Stimulated activated CD4-positive, alpha-beta T cell treated with anti-CD3 and anti-CD28 coated beads, Interleukin-12 subunit alpha, Interleukin-12 subunit beta, amount 100 ng/mL, for 24 hours (primary cell): ENCODE measurements around the gene EYS.

Experiments used
- DNase-seq, 2 experiments: peaks; one replicate each; pipeline ENCODE4 v3.0.0-alpha.2; 2020; ENCODE audit warnings: low read depth in 2 of 2

EYS gene

DNA sequence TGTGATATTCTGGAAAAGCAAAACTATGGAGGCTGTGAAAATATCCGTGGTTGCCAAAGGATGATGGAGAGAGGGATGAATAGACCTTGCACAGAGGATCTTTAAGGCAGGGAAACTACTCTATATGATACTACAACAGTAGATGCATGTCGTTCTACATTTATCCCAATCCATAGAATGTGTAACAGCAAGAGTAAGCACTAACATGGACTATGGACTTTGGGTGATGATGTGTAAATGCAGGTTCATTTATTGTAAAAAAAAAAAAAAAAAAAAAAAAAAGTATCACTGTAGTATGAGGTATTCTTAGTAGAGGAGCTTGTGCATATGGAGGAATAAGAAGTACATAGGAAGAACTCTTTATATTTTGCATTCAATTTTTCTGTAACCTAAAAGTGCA is 1563.9 kb downstream of the EYS start:
- no peak for DNase-seq

DNA sequence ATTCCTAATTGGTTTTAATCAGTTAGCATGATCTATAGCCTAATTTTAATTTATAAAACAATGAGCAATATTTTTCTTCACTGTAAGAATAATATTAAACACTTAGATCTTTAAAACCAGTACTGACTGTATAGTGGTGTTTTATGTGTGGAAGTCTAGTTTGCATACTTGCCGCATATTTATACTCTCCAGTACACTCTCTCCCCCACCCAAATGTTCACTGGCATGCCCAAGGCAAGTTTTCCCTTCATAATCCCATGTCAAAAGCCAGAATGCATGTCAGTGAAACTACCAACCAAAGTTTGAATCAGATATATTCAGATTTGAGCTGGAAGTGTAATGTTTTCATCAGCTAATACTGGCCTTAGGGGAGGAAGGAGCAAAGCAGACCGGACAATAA is 1565.3 kb downstream of the EYS start:
- DNase-seq = no peak

DNA sequence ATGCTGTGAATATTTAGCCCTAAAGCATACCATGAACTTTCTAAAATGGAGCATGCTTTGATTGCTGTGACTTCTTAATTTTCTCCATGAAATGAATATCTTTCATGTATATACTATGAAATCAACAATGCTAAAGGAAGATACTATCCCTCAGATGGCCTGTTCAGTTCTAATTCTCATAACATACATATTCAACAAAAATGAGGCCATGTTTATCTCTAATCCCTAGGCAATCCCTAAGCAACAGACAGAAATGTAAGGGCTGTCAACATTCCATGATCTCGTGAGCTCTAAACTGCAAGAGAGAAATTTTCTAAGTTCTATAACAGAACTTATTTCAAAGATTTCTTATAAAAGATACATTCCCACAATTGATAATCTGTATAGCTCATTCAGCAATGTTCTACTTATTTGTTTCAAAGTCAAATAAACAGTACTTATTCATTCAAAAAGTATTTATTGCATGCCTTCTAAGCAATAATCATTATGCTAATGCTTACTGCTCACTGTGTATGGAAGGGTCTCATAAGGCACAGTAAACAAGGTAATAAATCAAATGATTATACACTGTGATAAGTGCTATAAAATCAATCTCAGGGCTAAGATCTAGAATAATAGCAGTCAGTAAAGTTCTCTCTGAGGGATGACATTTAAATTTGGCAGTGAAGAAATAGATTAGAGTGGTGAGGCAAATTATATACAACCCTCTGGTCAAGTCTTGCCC is 1578.6 kb downstream of the EYS start:
- no peak for DNase-seq

DNA sequence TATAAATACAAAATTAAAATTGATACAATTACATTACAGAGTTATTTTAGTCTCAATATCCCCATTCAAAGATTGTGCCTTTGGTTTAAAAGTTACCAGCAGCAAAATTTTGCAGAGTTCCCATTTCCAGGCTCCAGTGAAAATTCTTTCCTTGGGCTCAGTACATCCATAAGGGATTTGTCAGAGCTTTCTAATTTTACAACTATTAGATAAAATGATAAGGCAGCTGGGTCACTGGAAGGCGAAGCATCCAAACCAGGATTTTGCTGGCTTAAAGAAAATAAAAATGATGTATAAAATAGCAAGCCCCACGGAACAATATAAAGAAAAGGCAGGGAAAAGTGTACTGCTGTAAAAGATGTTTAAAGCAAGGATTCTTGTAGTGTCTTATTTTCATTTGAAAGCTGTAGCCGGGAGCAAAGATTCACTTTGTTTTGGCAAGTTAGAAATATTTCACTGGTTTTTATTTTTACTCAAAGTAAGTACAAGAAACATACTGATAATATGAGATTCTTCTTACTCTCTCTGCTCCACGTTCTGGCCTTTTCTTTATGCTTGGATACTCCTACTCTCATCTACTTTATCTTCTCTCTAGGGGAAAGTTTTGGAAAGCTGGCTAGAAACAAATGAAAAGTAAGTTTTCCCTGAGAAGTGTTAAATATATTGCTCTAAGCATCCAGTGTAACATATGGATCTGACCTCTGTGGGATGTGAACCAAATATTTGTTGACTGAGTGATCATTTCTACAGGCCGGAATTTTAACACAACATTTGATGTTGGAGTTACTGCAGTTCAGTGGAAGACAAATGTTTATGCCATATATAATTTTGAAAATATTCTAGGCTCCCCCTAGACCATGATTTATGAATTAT is 1583.0 kb downstream of the EYS start:
- no peak for DNase-seq

DNA sequence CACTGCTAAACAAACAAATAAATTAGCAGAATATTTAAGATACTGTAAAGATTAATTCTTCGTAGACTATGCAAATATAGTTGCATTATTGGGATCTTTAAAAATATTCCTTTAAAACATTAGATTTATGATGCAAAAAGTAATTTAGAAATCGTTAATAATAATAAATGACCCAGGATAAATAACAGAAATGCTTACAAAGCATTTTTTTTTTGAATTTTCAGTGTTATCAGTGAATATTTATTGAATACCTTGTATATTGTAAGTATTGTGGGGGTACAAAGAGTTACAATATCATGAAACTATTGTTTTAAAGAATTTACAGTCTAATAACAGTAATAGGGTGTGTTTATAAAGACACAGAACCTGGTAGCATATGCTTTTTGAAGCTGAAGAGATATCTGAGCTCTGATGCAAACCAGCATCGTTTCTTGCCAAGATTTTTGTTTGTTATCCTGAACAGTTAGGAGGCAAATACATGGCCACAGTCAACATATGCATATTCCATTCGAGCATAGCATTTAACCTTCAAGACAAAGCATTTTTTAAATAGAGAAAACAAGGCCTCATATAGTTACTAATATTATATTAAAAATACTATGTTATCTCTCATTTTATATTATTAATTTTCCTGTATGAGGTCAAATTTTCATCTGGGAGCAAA is 1584.2 kb downstream of the EYS start:
- no peak for DNase-seq

DNA sequence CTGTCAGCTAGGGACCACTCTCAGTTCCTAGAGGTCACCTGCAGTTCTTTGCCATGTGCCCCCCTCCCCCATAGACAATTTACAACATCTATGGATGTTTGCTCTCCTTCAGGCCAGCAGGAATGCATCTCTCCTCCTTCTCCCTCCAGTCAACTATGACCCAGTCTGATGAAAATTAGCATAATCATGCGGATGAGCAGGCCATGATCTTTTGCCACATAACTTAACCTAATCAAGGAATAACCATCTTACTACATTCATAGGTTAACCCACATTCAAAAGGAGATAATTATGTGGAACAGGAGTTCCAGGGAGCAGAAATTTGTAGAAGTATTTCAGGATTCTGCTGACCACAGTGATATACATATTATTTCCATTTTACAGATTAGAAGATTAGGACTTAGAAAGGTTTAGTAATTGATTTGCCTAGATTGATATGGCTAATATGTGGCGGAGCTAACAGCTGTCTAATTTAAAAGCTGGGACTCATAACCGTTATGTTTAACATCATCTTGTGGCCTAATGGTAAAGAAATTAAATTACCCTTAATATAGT is 1585.9 kb downstream of the EYS start:
- DNase-seq = no peak

DNA sequence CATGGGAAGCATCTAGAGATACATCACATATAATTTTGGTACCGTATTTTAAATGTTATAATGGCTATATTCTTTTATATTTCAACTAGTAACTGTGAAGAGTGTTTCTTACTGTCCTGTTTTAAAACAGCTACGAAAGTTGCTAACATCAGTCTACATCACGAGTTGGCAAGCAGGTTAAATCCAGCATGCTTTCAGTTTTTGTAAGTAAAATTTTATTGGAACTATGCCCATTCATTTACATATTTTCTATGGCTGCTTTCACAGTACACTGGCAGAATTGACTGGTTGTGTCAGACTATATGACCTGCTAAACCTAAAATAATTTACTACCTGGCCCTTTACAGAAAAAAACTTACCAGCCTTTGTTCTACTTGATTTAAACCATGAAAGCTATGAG is 1593.3 kb downstream of the EYS start:
- DNase-seq = no peak

DNA sequence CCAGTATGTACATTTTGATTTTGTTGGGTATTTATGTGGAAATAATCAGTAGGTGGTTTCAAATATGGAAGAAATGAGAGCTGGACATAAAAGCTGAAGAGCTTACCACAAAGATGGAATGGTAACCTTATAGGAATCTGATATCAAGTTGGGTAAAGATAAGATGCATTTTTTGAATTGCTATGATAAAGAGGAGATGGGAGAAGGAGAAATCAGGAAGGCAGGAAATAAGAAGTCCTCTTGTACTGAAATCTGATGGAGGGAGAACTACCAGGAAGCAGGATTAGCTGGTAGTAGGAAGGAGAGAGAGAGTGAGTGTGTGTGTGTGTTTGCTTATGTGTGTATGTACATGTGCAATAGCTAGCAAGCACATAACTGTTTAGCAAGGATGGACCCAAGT is 1603.0 kb downstream of the EYS start:
- no peak for DNase-seq

DNA sequence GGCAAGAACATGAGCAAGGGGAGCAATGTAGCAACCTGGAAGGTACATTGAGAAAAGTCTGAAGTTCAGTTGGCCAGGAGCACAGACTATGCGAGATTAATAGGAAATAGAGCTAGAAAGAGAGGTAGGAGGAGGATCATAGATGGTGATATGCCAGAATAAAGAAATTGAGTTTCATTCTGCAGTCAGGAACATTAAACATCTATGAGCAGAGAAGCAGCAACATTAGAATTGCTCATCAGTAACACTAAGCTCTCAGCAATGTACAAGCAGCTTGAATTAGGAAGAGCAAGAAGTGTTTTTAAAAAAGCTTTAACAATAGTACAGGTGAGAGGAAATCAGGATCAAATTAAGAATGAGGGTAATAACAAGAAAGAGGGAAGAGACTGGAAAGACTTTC is 1603.5 kb downstream of the EYS start:
- DNase-seq = no peak

DNA sequence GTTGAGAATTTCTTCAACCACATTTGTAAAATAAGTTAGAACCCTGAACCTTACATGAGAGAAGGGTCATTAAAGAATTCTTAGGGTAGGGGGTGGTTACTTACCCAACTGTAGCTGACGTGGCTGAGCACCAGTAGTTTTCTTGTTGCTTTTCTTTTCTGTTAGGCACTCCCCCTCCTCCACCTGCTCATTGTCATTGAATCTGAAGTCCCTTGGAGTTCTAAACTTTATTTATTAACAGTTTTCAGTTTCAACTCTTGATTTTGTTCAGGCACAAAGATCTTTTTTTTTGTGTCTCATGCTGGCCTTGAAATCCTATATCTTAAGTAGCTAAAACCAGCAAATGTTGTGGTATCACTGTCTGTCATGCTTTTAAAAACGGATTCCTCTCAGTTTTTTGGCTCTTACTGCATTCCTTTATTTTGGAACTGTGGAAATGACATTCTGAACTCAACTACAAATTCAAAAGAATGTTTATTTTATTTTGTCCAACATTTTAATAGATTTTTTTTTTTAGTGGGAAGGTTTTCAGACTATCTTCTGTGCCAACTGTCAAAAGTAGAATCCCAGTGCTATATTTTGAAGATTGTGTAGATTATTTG is 1606.2 kb downstream of the EYS start:
- no peak for DNase-seq

DNA sequence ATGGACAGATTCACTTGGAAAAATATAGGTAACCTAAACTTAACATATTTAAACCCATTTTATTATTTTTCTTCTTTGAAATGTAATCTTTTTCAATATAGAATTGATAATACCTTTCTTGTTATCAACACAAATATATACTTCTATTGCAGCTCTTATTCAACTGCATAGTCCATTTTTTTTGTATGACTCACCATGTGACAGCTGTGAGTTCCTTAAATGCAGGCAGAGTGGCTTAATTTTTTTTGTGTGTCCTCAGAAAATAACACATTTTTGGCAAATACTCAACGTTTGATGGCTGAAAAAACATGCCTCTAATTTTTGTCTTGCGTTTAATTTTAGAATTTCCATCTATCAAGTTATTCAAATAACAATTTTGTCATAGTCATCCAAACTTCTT is 1616.7 kb downstream of the EYS start:
- no peak for DNase-seq

DNA sequence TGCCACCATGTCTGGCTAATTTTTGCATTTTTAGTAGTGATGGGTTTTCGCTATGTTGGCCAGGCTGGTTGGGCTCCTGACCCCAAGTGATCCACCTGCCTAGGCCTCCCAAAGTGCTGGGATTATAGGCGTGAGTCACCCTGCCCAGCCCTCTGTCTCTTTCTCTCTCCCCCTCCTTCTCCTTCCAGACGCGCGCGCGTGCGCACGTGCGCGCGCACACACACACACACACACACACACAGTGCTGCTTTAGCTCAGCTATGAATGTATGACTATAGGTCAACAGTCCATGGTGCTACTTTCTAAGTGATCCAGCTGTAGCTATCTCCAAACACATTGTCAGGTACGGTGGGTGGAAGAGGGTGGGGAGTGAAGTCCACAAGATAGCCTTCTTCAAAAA is 1621.9 kb downstream of the EYS start:
- DNase-seq = no peak

DNA sequence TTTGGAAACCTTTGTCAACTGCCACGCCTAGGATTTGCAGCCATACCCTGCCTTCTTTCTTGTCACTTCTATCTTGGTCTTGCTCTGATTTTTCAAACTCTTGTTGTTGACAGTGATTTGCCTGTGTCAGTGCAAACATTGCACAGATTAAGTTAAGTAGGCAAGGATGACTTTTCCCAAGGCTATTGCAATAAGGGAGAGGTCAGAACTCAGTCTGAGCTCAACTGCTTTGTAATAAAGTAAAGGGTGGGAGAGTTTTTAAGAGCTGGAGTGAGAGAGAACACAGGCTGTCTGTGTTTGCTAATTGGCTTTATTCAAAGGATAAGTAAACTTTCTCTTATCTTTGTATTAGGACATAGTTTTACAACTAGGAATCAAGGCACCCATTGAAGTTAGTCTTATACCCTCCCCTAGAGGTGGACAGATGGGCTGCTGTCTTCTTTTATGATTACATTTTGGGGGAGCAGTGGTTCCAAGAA is 1622.8 kb downstream of the EYS start:
- DNase-seq = no peak

DNA sequence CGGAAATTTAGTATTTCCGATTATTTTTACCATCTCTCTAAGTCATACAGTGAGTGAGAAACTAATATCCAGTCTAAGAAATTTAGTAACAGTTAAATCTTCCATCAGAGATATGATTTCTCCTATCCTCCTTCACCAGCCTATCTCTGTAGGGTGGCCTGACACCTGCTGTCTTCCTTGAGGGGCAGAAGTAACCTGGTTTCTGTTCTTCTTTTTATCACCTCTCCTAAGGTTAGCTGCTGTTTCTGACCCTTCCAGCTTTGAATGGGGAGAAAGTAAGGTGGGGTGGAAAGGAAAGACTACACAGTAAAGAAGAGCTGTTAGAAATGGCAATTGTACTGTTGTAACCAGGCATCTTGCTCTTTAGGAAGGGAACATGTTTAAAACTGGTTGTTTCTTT is 1623.8 kb downstream of the EYS start:
- DNase-seq = no peak

DNA sequence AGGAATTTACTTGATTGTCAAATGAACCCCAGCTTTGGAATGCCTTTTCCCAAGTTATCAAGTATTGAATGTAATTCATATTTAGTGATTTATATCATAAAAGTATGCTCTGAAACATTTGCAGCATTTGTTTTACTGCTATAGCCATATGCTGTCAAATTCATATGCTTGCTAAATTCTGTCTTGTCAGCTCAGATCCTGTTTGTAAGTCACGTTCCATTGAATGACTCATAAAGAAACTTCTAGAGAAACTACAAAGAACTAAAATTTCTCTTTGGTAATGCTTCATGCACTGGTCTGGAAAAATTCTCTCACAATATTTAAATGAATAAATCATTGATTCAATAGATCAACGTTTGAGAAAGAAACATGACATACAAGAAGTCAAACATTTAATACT is 1625.6 kb downstream of the EYS start:
- no peak for DNase-seq

DNA sequence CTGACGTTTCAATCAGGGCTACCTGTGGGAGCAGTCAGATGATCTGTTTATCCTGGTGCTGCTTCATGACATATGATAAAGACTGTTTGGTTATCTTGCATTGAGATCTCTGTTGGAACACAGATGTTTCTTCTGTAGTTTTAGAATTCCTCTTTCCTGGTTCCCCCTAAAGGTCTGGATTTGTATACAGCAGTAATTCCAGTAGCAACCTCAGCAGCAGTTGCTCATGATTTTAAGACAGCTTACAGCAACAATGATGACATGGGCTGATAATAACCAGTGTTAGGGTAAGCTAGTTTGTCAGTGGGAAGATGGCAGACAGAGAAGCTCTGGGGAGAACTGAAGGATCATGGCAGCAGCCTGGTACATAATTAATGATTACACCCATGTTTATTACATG is 1632.0 kb downstream of the EYS start:
- DNase-seq = no peak

DNA sequence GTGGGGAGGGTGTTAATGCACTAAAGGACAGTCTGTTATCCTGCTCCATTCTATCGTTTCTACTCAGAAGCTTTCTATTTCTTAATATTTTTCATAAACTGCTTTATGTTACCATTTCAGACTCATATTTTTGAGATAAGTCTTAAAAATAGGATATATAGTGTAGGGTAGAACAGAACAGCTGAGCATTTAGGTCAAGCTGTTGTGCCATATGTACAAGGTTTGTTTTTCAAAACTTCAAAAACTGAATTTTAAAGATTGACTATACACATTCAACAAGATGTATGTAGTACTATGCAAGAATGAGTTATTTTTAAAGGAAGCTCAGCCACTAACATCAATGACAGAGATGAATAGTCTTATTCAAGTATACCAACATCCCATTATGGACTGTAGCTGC is 1634.3 kb downstream of the EYS start:
- no peak for DNase-seq

DNA sequence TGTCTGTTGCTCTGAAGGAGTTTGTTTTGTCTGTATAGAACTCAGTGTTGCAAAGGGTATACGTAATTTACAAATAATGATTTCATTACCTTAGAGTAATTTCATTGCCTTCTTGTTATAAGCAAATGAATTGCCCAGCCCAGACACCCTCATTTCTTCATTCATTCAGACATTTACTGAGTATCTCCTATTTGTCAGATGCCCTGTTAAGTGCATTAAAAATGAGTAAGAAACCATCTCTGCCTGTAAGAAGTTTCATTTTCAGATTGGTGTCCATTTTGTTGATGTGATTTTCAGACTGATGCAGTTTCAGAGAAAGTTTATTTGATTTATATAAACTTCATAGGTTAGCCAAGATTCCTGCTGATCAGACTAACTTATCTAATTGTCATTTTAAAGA is 1642.1 kb downstream of the EYS start:
- no peak for DNase-seq

DNA sequence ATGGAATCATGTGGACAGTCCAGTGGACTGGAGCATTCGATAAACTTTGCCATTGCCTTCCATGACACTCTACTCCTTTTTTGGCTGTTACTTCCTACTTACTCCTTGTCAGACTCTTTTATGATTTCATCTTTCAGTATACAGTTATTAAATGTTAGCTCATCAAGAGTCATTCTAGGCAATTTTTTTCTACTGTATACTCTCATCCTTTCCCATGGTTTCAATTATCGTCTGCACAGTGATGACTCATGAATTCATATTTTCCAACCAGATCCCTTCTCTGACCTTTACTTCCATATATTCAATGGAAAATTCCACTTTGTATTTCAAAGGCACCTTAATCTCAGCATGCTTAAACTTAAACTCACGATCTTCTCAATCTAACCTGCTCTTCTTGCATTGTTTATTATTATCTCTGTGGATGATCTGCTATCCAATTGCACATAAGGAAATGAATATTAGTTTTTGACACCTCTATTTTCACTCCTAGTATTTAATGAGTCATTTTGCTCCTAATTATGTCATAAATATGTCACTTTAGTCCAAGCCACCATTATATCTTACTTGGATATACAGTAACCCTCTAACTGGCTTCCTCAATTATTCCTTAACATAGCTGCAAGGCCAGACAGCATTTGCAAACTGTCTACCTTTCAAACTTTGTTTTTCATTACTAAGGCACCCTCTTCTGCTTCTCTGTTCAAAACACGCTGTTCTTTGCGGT is 1643.9 kb downstream of the EYS start:
- DNase-seq = no peak

DNA sequence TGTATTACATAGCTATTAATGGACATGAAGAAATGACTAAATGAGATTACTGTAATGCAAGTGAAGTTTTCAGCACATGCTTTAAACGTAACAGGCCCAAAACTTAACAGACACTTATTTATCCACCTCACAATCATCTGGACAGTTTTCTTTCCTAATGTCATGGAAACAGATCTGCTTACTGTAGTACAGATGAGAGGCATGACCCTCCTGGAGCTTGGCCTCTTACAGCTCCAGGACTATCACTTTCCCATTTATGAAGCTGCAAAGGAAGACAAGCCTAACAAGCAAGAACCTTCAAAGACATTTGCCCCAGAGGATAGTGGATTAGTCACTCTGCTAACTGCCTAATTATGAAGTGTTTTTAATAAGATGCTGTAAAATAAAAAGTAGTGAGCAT is 1652.2 kb downstream of the EYS start:
- no peak for DNase-seq

DNA sequence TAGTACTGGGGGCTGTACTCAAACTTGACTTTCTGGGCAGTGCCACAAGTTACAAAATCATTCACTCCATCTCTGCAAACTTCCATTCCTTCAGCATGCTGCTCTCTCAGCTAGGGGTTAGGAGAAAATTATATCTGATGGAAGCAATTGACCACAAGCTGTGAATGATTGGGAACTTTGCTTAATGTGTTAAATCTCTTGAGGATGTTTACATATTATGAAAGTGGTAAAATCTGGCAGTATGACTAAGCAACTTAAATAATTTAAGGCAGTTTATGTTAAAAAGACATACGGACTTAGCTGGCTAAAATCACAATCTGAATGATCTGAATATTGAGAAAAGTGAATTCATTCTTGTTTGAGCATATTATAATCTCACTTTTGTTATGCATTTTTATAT is 1656.4 kb downstream of the EYS start:
- no peak for DNase-seq
